SK-N-SH (cell line): ENCODE measurements around the gene SPATA31D3. TPM values are rescaled to one million over a fixed set of nuclear protein-coding genes. Genes with fewer than 3 reads are reported as not detected.
"Not testable (repeated sequence)": the region's sequence is repeated elsewhere in the genome, so short reads cannot be mapped to it uniquely, and the experiment has no call there.

Experiments used
- CTCF ChIA-PET: fragments of 300-600, 350-600 bp; formaldehyde crosslinking; extraction: SDS; loops from one replicate; lab custom pipeline; 2021; lab: Yijun Ruan, JAX
- POLR2A ChIA-PET: fragments of 350-600 bp; sonication (Branson Sonifier 250); formaldehyde crosslinking; extraction: SDS; loops from one replicate; lab custom pipeline; 2020; ENCODE audit warnings: antibody characterized with exemption, inconsistent platforms; lab: Yijun Ruan, JAX
- DNase-seq: peaks from one replicate; pipeline ENCODE4 v3.0.0; 2012
- H2AFZ ChIP-seq: fragments of 200-600 bp; sonication (generic); 2 replicates; pipeline ENCODE4 v1.8.1; 2016; ENCODE audit warnings: antibody characterized with exemption, mild to moderate bottlenecking, low read depth
- H3F3A ChIP-seq: fragments of 200-600 bp; sonication (generic); replicated peaks from 2 replicates; pipeline ENCODE3; 2016; ENCODE audit warnings: antibody characterized with exemption, mild to moderate bottlenecking; ENCODE audit not compliant: insufficient read depth
- H3K27ac ChIP-seq, 2 experiments: fragments of 200-500 bp in 1 of 2; fragments of 200-600 bp in 1 of 2; sonication (Bioruptor generic) in 1 of 2; sonication (generic), shearing (Covaris generic) in 1 of 2; 2 replicates each; pipeline versions ENCODE4 v1.5.1 to v1.6.1; 2014 to 2016; ENCODE audit warnings: low read depth in 2 of 2, inconsistent platforms in 1 of 2, low read length in 1 of 2, mild to moderate bottlenecking in 1 of 2, mixed read lengths in 1 of 2
- H3K27me3 ChIP-seq: fragments of 200-600 bp; sonication (generic), shearing (Covaris generic); 2 replicates; pipeline ENCODE4 v1.6.1; 2016; ENCODE audit warnings: mixed run types; ENCODE audit not compliant: insufficient read depth
- H3K36me3 ChIP-seq, 2 experiments: fragments of 200-500 bp in 1 of 2; fragments of 200-600 bp in 1 of 2; sonication (Bioruptor generic) in 1 of 2; sonication (generic) in 1 of 2; replicated peaks in 1 of 2; 2 replicates each; pipeline versions ENCODE3 to v1.5.1; 2014 to 2016; ENCODE audit warnings: low read length in 1 of 2, mild to moderate bottlenecking in 1 of 2; ENCODE audit not compliant: insufficient read depth in 2 of 2, control insufficient read depth in 1 of 2
- H3K4me1 ChIP-seq, 2 experiments: fragments of 200-500 bp in 1 of 2; fragments of 200-600 bp in 1 of 2; sonication (Bioruptor generic) in 1 of 2; sonication (generic), shearing (Covaris generic) in 1 of 2; 2 replicates each; pipeline versions ENCODE4 v1.5.1 to v1.6.1; 2014 to 2016; ENCODE audit warnings: low read depth in 1 of 2, low read length in 1 of 2, mixed run types in 1 of 2; ENCODE audit not compliant: insufficient read depth in 2 of 2, control insufficient read depth in 1 of 2
- H3K4me2 ChIP-seq: fragments of 200-600 bp; sonication (generic), shearing (Covaris generic); 2 replicates; pipeline ENCODE4 v1.6.1; 2017; ENCODE audit warnings: mixed run types
- H3K4me3 ChIP-seq, 2 experiments: fragments of 200-500 bp in 1 of 2; fragments of 200-600 bp in 1 of 2; sonication (Bioruptor generic) in 1 of 2; sonication (generic), shearing (Covaris generic) in 1 of 2; 2 replicates each; pipeline versions ENCODE4 v1.5.1 to v1.8.1; 2014 to 2016; ENCODE audit warnings: low read depth in 2 of 2, inconsistent platforms in 1 of 2, low read length in 1 of 2, mild to moderate bottlenecking in 1 of 2, mixed read lengths in 1 of 2, moderate library complexity in 1 of 2
- H3K79me2 ChIP-seq: fragments of 200-600 bp; sonication (generic); 2 replicates; pipeline ENCODE4 v1.8.1; 2017; ENCODE audit warnings: mild to moderate bottlenecking; ENCODE audit not compliant: insufficient read depth
- H3K9ac ChIP-seq: fragments of 200-600 bp; sonication (generic); 2 replicates; pipeline ENCODE4 v1.6.1; 2017; ENCODE audit warnings: mixed run types
- H3K9me2 ChIP-seq: fragments of 200-600 bp; sonication (generic); 2 replicates; pipeline ENCODE4 v1.6.1; 2017; ENCODE audit warnings: mixed run types
- H3K9me3 ChIP-seq: fragments of 200-600 bp; sonication (generic); 2 replicates; pipeline ENCODE4 v1.6.1; 2017; ENCODE audit warnings: mixed run types, mild to moderate bottlenecking, moderate library complexity
- H4K20me1 ChIP-seq: fragments of 200-600 bp; sonication (generic); 2 replicates; pipeline ENCODE4 v1.6.1; 2017; ENCODE audit warnings: mild to moderate bottlenecking, mixed run types; ENCODE audit not compliant: insufficient read depth
- JUND ChIP-seq: IDR thresholded peaks from 2 replicates; pipeline ENCODE4 v1.4.0; 2012
- TAF1 ChIP-seq: IDR thresholded peaks from 2 replicates; pipeline ENCODE4 v1.6.1; 2012; ENCODE audit warnings: low read depth, mild to moderate bottlenecking, low read length, moderate library complexity, borderline replicate concordance
- WGBS: methylation state at CpG from one replicate; pipeline ENCODE4 v1.1.6; 2017; ENCODE audit warnings: low lambda C conversion rate; 5-methylcytosine and 5-hydroxymethylcytosine counted together
- polyA plus RNA-seq, 3 experiments: library from polyadenylated mRNA; depleted of rRNA; stranded (reverse); fragments of >200 nt; gene quantifications; 2 replicates each; pipeline ENCODE4 v1.2.3, GENCODE V29; 2012

The SPATA31D3 gene
- polyA plus RNA-seq, 1 of the 3 experiments (the other 2 are of a cell fraction) = not detected

GRCh38 chr9:81915801-81916505 lies 27.3 kb upstream of the SPATA31D3 start:
- Histone ChIP-seq H2AFZ (no peak overlapping the region), H3K4me2 (no peak overlapping the region), H4K20me1 (no peaks in the 10 kb centered on the region), H3K27ac (no peak overlapping the region), H3K36me3 (no peaks in the 10 kb centered on the region), H3K4me3 (no peak overlapping the region), H3F3A (no peaks in the 10 kb centered on the region), H3K9ac (no peak overlapping the region), H3K4me1 (no peaks in the 10 kb centered on the region), H3K79me2 (no peaks in the 10 kb centered on the region), H3K9me2 (no peaks in the 10 kb centered on the region), H3K9me3 (no peaks in the 10 kb centered on the region), H3K27me3 (no peaks in the 10 kb centered on the region)
- no peak for TF ChIP-seq TAF1
- no peak for TF ChIP-seq JUND
- ChIA-PET CTCF (no interaction called here), POLR2A (no interaction called here)
- no peak for DNase-seq
- 62% methylated on average over 5 of the region's 5 CpGs for WGBS

GRCh38 chr9:81918507-81918906 lies 24.8 kb upstream of the SPATA31D3 start:
- H3K27me3 ChIP-seq, H3K4me2 ChIP-seq, H4K20me1 ChIP-seq, H3K4me3 ChIP-seq, H3F3A ChIP-seq, H3K9me2 ChIP-seq, H3K79me2 ChIP-seq, CTCF ChIA-PET, H2AFZ ChIP-seq, H3K27ac ChIP-seq, H3K36me3 ChIP-seq, POLR2A ChIA-PET, H3K9me3 ChIP-seq, H3K4me1 ChIP-seq, H3K9ac ChIP-seq, DNase-seq: not testable (repeated sequence)
- 0% methylated on average over 1 of the region's 3 CpGs for WGBS

GRCh38 chr9:81928305-81928704 lies 15.0 kb upstream of the SPATA31D3 start, which contains the start of gene SPATA31D4:
SPATA31D4 (plus strand) TSS chr9:81928428; CDS start chr9:81928514, 86 bp downstream.
- H3K9me2 ChIP-seq, H3K4me3 ChIP-seq, H4K20me1 ChIP-seq, H3K27ac ChIP-seq, H3F3A ChIP-seq, DNase-seq, CTCF ChIA-PET, H3K9me3 ChIP-seq, H3K4me2 ChIP-seq, H3K9ac ChIP-seq, H3K27me3 ChIP-seq, H3K4me1 ChIP-seq, H2AFZ ChIP-seq, POLR2A ChIA-PET, H3K36me3 ChIP-seq, H3K79me2 ChIP-seq: not testable (repeated sequence)
- WGBS = no CpG with 5 or more reads among the region's 3 CpGs

- H4K20me1 ChIP-seq, H3K4me1 ChIP-seq, H2AFZ ChIP-seq, H3K4me2 ChIP-seq, H3K9me2 ChIP-seq, H3K27me3 ChIP-seq, H3K9ac ChIP-seq, H3K79me2 ChIP-seq, POLR2A ChIA-PET, DNase-seq, CTCF ChIA-PET, H3F3A ChIP-seq, H3K36me3 ChIP-seq, H3K27ac ChIP-seq, H3K4me3 ChIP-seq, H3K9me3 ChIP-seq: not testable (repeated sequence)
- 100% methylated on average over 1 of the region's 6 CpGs for WGBS
These were observed 13.2 kb upstream of the SPATA31D3 start for GRCh38 chr9:81930147-81930546.

- CTCF ChIA-PET, POLR2A ChIA-PET, H3K9ac ChIP-seq, H3K4me2 ChIP-seq, H3K9me2 ChIP-seq, H3K27ac ChIP-seq, DNase-seq, H3K4me1 ChIP-seq, H3K36me3 ChIP-seq, H4K20me1 ChIP-seq, H3K79me2 ChIP-seq, H3K9me3 ChIP-seq, H3K27me3 ChIP-seq, H3F3A ChIP-seq, H2AFZ ChIP-seq, H3K4me3 ChIP-seq: not testable (repeated sequence)
- no CpG with 5 or more reads among the region's 3 CpGs for WGBS
These were observed 9.8 kb upstream of the SPATA31D3 start for GRCh38 chr9:81933547-81933946.

GRCh38 chr9:81948650-81949049 lies 5.3 kb downstream of the SPATA31D3 start:
- H3K4me1 ChIP-seq, H3K27me3 ChIP-seq, H3F3A ChIP-seq, H4K20me1 ChIP-seq, H3K4me2 ChIP-seq, H3K4me3 ChIP-seq, H3K27ac ChIP-seq, POLR2A ChIA-PET, H3K36me3 ChIP-seq, H3K79me2 ChIP-seq, DNase-seq, H3K9ac ChIP-seq, H2AFZ ChIP-seq, H3K9me2 ChIP-seq, H3K9me3 ChIP-seq, CTCF ChIA-PET: not testable (repeated sequence)
- WGBS = 0% methylated on average over 1 of the region's 3 CpGs
